Liver (tissue), 9 donors: ENCODE measurements around the gene ANO7. TPM values are rescaled to one million over a fixed set of nuclear protein-coding genes. Genes with fewer than 3 reads are reported as not detected.
A peak's percentile ranks its signal among the peaks of the same experiment; 100 is the strongest.

Source experiments
- DNase-seq: peaks from one replicate; pipeline ENCODE4 v3.0.0-alpha.2; 2017; ENCODE audit warnings: low spot score
- H3K27ac ChIP-seq, 2 donors: one replicate each; pipeline ENCODE4 v1.7.0; 2013; ENCODE audit warnings: inconsistent platforms in 2 of 2, low read length in 2 of 2, control low read depth in 1 of 2, low read depth in 1 of 2, mild to moderate bottlenecking in 1 of 2
- H3K27me3 ChIP-seq, 4 donors: one replicate each; pipeline versions ENCODE4 v1.6.1 to v1.7.0; 2013; ENCODE audit warnings: low read length in 3 of 4, inconsistent platforms in 1 of 4, mild to moderate bottlenecking in 1 of 4, moderate library complexity in 1 of 4; ENCODE audit not compliant: control insufficient read depth in 4 of 4, insufficient read depth in 4 of 4
- H3K36me3 ChIP-seq, 4 donors: one replicate each; pipeline versions ENCODE4 v1.6.1 to v1.7.0; 2013; ENCODE audit warnings: low read length in 3 of 4, mild to moderate bottlenecking in 3 of 4, low read depth in 1 of 4, moderate library complexity in 1 of 4; ENCODE audit not compliant: control insufficient read depth in 4 of 4, insufficient read depth in 3 of 4
- H3K4me1 ChIP-seq, 4 donors: one replicate each; pipeline versions ENCODE4 v1.6.1 to v1.7.0; 2013; ENCODE audit warnings: low read length in 3 of 4, mild to moderate bottlenecking in 3 of 4, moderate library complexity in 1 of 4; ENCODE audit not compliant: control insufficient read depth in 4 of 4, insufficient read depth in 4 of 4
- H3K4me3 ChIP-seq, 3 donors: one replicate each; pipeline versions ENCODE4 v1.6.1 to v1.7.0; 2013; ENCODE audit warnings: low read length in 3 of 3, control low read depth in 1 of 3, low read depth in 1 of 3, mild to moderate bottlenecking in 1 of 3
- H3K9ac ChIP-seq, 2 donors: one replicate each; pipeline ENCODE4 v1.7.0; 2013; ENCODE audit warnings: low read length in 2 of 2, mild to moderate bottlenecking in 2 of 2, moderate library complexity in 2 of 2, control low read depth in 1 of 2, low read depth in 1 of 2
- H3K9me3 ChIP-seq, 4 donors: one replicate each; pipeline versions ENCODE4 v1.6.1 to v1.7.0; 2013; ENCODE audit warnings: low read length in 3 of 4; ENCODE audit not compliant: control insufficient read depth in 4 of 4
- CTCF ChIP-seq: fragments of 150-350 bp; IDR thresholded peaks from 2 replicates; pipeline ENCODE4 v1.5.1; 2017; ENCODE audit warnings: improper control_type of control experiment, low read depth, low read length; ENCODE audit not compliant: missing input control
- EGR1 ChIP-seq, 2 donors: IDR thresholded peaks; 2 replicates each; pipeline ENCODE4 v1.6.1; 2016 to 2018; ENCODE audit warnings: antibody characterized with exemption in 2 of 2, low read depth in 2 of 2
- FOXA1 ChIP-seq: IDR thresholded peaks from 2 replicates; pipeline ENCODE4 v1.6.1; 2016; ENCODE audit warnings: antibody characterized with exemption
- FOXA2 ChIP-seq: IDR thresholded peaks from 2 replicates; pipeline ENCODE4 v1.6.1; 2016; ENCODE audit warnings: antibody characterized with exemption
- GABPA ChIP-seq, 2 donors: IDR thresholded peaks in 1 of 2; conservative IDR thresholded peaks in 1 of 2; 2 replicates each; pipeline ENCODE4 v1.6.1; 2016; ENCODE audit warnings: antibody characterized with exemption in 2 of 2, mild to moderate bottlenecking in 1 of 2, moderate library complexity in 1 of 2
- HNF4A ChIP-seq, 2 donors: conservative IDR thresholded peaks; 2 replicates each; pipeline ENCODE4 v1.6.1; 2016; ENCODE audit warnings: antibody characterized with exemption in 2 of 2, mild to moderate bottlenecking in 2 of 2
- HNF4G ChIP-seq: IDR thresholded peaks from 2 replicates; pipeline ENCODE4 v1.6.1; 2016; ENCODE audit warnings: antibody characterized with exemption
- JUND ChIP-seq, 2 donors: IDR thresholded peaks; 2 replicates each; pipeline ENCODE4 v1.6.1; 2016; ENCODE audit warnings: antibody characterized with exemption in 2 of 2
- NR2F2 ChIP-seq: IDR thresholded peaks from 2 replicates; pipeline ENCODE4 v1.6.1; 2016; ENCODE audit warnings: antibody characterized with exemption
- RAD21 ChIP-seq, 2 donors: IDR thresholded peaks; 2 replicates each; pipeline ENCODE4 v1.6.1; 2016; ENCODE audit warnings: antibody characterized with exemption in 2 of 2, mild to moderate bottlenecking in 2 of 2
- REST ChIP-seq: IDR thresholded peaks from 2 replicates; pipeline ENCODE4 v1.6.1; 2016; ENCODE audit warnings: antibody characterized with exemption, mild to moderate bottlenecking
- RXRA ChIP-seq, 2 donors: IDR thresholded peaks; 2 replicates each; pipeline ENCODE4 v1.6.1; 2017 to 2018; ENCODE audit warnings: antibody characterized with exemption in 2 of 2, mild to moderate bottlenecking in 1 of 2
- SP1 ChIP-seq: IDR thresholded peaks from 2 replicates; pipeline ENCODE4 v1.6.1; 2018; ENCODE audit warnings: antibody characterized with exemption, mild to moderate bottlenecking
- TAF1 ChIP-seq: conservative IDR thresholded peaks from 2 replicates; pipeline ENCODE4 v1.6.1; 2016; ENCODE audit warnings: antibody characterized with exemption, mild to moderate bottlenecking
- YY1 ChIP-seq: IDR thresholded peaks from 2 replicates; pipeline ENCODE4 v1.6.1; 2016; ENCODE audit warnings: antibody characterized with exemption, mild to moderate bottlenecking
- ZBTB33 ChIP-seq: IDR thresholded peaks from 2 replicates; pipeline ENCODE4 v1.6.1; 2016; ENCODE audit warnings: antibody characterized with exemption
- WGBS: extraction: QIAGEN DNeasy Blood & Tissue Kit; methylation state at CpG from one replicate; pipeline ENCODE4 v1.1.7; 2013; 5-methylcytosine and 5-hydroxymethylcytosine counted together
- polyA plus RNA-seq, 2 donors: library from polyadenylated mRNA; stranded (reverse) in 1 of 2; unstranded in 1 of 2; fragments of 200-250 nt in 1 of 2; fragments of >200 nt in 1 of 2; fragmentation: Nextera tagmentation in 1 of 2; extraction: Ambion mirVana in 1 of 2; gene quantifications; one replicate each; pipeline versions ENCODE4 v1.2.1 to v1.2.3, GENCODE V29; 2013 to 2015
- total RNA-seq, 2 donors: library from RNA; depleted of rRNA; stranded (reverse); fragments of >200 nt; gene quantifications; one replicate each; pipeline ENCODE4 v1.2.3, GENCODE V29; 2014
- TF ChIP-seq, protein P1 (sequence below): IDR thresholded peaks from 2 replicates; pipeline ENCODE4 v1.6.1; 2016; ENCODE audit warnings: antibody characterized with exemption
- TF ChIP-seq, protein P2 (sequence below): IDR thresholded peaks from 2 replicates; pipeline ENCODE4 v1.6.1; 2016; ENCODE audit warnings: antibody characterized with exemption
- donor health status: healthy.
- donor health status: healthy.
- donor health status: healthy.
- donor health status: healthy.
- donor health status: healthy.

ANO7 gene
- total and polyA plus RNA-seq, 4 donors: 0.25 to 0.70 (median 0.45) TPM

DNA sequence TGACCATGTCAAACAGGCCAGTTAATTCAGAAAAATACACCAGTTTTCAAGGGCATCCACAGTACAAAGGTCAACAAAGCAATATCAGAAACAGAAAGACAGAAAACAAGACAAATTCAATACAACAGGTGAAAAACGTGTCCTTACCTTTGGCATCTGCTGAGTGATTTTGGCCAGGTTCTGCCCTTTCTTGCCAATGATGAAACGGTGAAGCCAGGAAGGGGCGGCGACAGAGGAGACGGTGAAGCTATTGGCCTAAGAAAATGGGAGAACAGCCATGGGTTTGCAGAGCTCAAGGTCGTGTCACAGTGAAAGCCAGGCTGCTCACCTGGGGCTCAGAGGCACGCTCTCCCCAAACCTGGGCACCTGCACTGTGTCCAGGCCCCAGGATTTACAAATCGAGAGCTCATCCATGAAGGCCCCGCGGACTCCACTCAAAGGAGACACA lies 66.5 kb downstream of the ANO7 start:
- Histone ChIP-seq H3K4me3 (no peak overlapping the region), H3K9me3 (no peaks in the 10 kb centered on the region), H3K9ac (no peak overlapping the region), H3K27ac (peak overlapping the region; percentile 61 to 78), H3K36me3 (peaks cover 22 to 69% (median 65%) of the 10 kb centered on the region in 4 donors), H3K27me3 (no peaks in the 10 kb centered on the region), H3K4me1 (peaks cover 0 to 33% (median 20%) of the 10 kb centered on the region in 4 donors)
- TF ChIP-seq RAD21 (IDR thresholded peaks at IDR 0.05): peak; percentile 55 to 61
- TF ChIP-seq REST: peak; percentile 36
- peak; percentile 90 to 96 for TF ChIP-seq HNF4A (conservative IDR thresholded peaks at IDR 0.05)
- peak; percentile 96 for TF ChIP-seq SP1
- peak; percentile 93 for TF ChIP-seq YY1
- TF ChIP-seq JUND (IDR thresholded peaks at IDR 0.05): peak; percentile 80 to 91
- TF ChIP-seq CTCF: no peak
- TF ChIP-seq, protein P1, sequence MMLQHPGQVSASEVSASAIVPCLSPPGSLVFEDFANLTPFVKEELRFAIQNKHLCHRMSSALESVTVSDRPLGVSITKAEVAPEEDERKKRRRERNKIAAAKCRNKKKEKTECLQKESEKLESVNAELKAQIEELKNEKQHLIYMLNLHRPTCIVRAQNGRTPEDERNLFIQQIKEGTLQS: peak; percentile 92
- peak; percentile 81 for TF ChIP-seq FOXA1
- no peak for TF ChIP-seq TAF1
- TF ChIP-seq RXRA (IDR thresholded peaks at IDR 0.05): peak; percentile 96
- TF ChIP-seq EGR1 (IDR thresholded peaks at IDR 0.05; ENCODE audit: low read depth in 2 of 2): peak in 1 of 2 donors; percentile 58
- TF ChIP-seq FOXA2: peak; percentile 69
- peak; percentile 83 for TF ChIP-seq HNF4G
- TF ChIP-seq NR2F2: no peak
- TF ChIP-seq, protein P2, sequence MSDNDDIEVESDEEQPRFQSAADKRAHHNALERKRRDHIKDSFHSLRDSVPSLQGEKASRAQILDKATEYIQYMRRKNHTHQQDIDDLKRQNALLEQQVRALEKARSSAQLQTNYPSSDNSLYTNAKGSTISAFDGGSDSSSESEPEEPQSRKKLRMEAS: peak; percentile 90
- TF ChIP-seq GABPA (IDR thresholded peaks at IDR 0.05 in 1 of 2, conservative IDR thresholded peaks at IDR 0.05 in 1 of 2): peak in 1 of 2 donors; percentile 67
- peak; percentile 83 for TF ChIP-seq ZBTB33
- WGBS: 39% methylated on average over 10 of the region's 10 CpGs
- no peak for DNase-seq
